BE2C (cell line): ENCODE results near the gene FKBP4. TPM values are rescaled to one million over a fixed set of nuclear protein-coding genes. Genes with fewer than 3 reads are reported as not detected.

ENCODE experiments used
- DNase-seq: peaks from one replicate; pipeline ENCODE4 v3.0.0-alpha.2; 2020
- H3K27me3 ChIP-seq: fragments of 250-450 bp; sonication (Bioruptor Pico); 2 replicates; pipeline ENCODE4 v1.5.1; 2020; ENCODE audit warnings: mild to moderate bottlenecking
- H3K36me3 ChIP-seq: fragments of 250-450 bp; sonication (Bioruptor Pico); 2 replicates; pipeline ENCODE4 v1.5.1; 2020; ENCODE audit warnings: mild to moderate bottlenecking
- H3K4me1 ChIP-seq: fragments of 250-450 bp; sonication (Bioruptor Pico); 2 replicates; pipeline ENCODE4 v1.5.1; 2020
- H3K4me3 ChIP-seq: 2 replicates; pipeline ENCODE4 v1.5.1; 2011; ENCODE audit warnings: low read depth, low read length
- H3K9me3 ChIP-seq: fragments of 250-450 bp; sonication (Bioruptor Pico); 2 replicates; pipeline ENCODE4 v1.5.1; 2020
- polyA plus RNA-seq: library from polyadenylated mRNA; unstranded; fragments of >200 nt; gene quantifications from one replicate; pipeline ENCODE4 v1.2.1, GENCODE V29; 2012; ENCODE audit warnings: low read depth, missing spikeins; ENCODE audit not compliant: insufficient read length, insufficient read depth
- TF ChIP-seq, protein P1 (sequence below): IDR thresholded peaks from 2 replicates; pipeline ENCODE4 v1.5.1; 2012; ENCODE audit warnings: mild to moderate bottlenecking, low read depth, low read length

Gene FKBP4, protein sequence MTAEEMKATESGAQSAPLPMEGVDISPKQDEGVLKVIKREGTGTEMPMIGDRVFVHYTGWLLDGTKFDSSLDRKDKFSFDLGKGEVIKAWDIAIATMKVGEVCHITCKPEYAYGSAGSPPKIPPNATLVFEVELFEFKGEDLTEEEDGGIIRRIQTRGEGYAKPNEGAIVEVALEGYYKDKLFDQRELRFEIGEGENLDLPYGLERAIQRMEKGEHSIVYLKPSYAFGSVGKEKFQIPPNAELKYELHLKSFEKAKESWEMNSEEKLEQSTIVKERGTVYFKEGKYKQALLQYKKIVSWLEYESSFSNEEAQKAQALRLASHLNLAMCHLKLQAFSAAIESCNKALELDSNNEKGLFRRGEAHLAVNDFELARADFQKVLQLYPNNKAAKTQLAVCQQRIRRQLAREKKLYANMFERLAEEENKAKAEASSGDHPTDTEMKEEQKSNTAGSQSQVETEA
- 118 TPM for polyA plus RNA-seq

DNA sequence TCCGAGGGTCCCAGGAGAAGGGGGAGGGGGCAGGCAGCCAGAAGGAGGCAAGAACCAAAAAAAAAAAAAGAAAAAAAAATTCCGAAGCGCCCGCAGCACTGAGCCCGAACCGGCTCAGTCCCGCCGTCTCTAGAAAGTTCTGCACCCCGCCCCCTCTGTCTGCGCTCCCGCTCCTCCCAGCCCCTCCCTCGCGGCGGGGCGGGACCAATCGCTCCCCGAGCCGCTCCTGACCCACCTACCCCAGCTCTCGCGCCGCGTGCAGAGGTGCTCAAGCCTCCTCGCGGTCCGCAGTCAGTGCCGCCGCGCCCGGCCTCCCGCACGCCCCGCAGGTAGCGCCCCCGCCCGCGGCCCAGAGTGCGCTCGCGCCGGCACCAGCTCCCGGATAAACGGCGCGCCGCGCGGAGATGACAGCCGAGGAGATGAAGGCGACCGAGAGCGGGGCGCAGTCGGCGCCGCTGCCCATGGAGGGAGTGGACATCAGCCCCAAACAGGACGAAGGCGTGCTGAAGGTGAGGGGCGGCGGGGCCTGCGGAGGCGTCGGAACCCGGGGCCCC, at the start of gene FKBP4:
FKBP4 (plus strand) TSS at position 235 of the 554 bp plus-strand sequence; CDS start at position 405, 170 bp downstream.
- DNase-seq: peak; percentile 87
- H3K4me1 ChIP-seq: peaks cover 4% of the 10 kb centered on the region; the same call in 1 of the 2 replicates
- no peaks in the 10 kb centered on the region for H3K27me3 ChIP-seq
- H3K4me3 ChIP-seq: peak within 1 kb of the TSS; percentile 94
- no peaks in the 10 kb centered on the region for H3K9me3 ChIP-seq
- peaks cover 39% of the 10 kb centered on the region for H3K36me3 ChIP-seq
- TF ChIP-seq, protein P1, sequence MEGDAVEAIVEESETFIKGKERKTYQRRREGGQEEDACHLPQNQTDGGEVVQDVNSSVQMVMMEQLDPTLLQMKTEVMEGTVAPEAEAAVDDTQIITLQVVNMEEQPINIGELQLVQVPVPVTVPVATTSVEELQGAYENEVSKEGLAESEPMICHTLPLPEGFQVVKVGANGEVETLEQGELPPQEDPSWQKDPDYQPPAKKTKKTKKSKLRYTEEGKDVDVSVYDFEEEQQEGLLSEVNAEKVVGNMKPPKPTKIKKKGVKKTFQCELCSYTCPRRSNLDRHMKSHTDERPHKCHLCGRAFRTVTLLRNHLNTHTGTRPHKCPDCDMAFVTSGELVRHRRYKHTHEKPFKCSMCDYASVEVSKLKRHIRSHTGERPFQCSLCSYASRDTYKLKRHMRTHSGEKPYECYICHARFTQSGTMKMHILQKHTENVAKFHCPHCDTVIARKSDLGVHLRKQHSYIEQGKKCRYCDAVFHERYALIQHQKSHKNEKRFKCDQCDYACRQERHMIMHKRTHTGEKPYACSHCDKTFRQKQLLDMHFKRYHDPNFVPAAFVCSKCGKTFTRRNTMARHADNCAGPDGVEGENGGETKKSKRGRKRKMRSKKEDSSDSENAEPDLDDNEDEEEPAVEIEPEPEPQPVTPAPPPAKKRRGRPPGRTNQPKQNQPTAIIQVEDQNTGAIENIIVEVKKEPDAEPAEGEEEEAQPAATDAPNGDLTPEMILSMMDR: no peak

DNA sequence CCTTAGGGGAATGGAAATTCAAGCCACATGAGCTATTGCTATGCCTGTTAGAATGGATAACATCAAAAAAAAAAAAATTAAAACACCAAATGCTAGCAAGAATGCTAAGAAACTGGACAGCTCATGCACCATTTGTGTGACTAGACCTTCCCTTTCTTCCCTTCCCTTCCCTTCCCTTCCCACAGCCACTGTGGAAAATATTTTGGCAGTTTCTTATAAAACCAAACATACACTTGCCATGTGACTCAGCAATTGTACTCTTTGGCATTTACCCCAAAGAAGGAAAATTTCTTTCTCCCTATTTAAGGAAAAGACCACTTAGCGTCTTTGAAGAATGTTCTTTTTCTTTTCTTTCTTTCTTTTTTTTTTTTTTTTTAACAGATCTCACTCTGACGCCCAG, 49.1 kb upstream of the FKBP4 start:
- Histone ChIP-seq H3K27me3 (peaks cover 29% of the 10 kb centered on the region), H3K4me1 (no peaks in the 10 kb centered on the region), H3K4me3 (no peak overlapping the region), H3K9me3 (no peaks in the 10 kb centered on the region), H3K36me3 (no peaks in the 10 kb centered on the region)
- TF ChIP-seq, protein P1: no peak
- DNase-seq: no peak

DNA sequence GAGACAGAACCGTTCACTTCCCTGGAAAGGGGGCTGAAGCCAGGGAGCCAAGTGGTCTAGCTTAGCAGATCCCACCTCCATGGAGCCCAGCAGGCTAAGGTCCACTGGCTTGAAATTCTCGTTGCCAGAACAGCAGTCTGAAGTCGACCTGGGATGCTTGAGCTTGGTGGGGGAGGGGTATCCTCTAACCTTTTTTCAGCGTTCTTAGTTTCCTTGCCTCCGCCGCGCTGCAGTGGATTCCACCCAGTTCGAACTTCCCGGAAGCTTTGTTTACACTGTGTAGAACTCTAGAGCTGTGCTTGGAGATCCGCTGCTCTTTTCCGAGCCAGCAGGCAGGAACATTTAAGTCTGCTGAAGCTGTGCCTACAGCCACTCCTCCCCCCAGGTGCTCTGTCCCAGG, 45.2 kb upstream of the FKBP4 start:
- Histone ChIP-seq H3K4me1 (peaks cover 6% of the 10 kb centered on the region), H3K4me3 (no peak overlapping the region), H3K27me3 (peaks cover 54% of the 10 kb centered on the region), H3K9me3 (no peaks in the 10 kb centered on the region), H3K36me3 (no peaks in the 10 kb centered on the region)
- DNase-seq: no peak
- TF ChIP-seq, protein P1: no peak

DNA sequence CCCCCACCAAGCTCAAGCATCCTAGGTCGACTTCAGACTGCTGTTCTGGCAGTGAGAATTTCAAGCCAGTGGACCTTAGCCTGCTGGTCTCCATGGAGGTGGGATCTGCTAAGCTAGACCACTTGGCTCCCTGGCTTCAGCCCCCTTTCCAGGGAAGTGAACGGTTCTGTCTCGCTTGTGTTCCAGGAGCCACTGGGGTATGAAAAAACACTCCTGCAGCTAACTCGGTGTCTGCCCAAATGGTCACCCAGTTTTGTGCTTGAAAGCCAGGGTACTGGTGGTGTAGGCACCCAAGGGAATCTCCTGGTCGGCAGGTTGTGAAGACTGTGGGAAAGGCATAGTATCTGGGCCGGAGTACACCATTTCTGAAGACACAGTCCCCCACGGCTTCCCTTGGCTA, 44.6 kb upstream of the FKBP4 start:
- Histone ChIP-seq H3K36me3 (no peaks in the 10 kb centered on the region), H3K27me3 (peaks cover 54% of the 10 kb centered on the region), H3K9me3 (no peaks in the 10 kb centered on the region), H3K4me3 (no peak overlapping the region), H3K4me1 (peaks cover 7% of the 10 kb centered on the region)
- TF ChIP-seq, protein P1: no peak
- DNase-seq: no peak

DNA sequence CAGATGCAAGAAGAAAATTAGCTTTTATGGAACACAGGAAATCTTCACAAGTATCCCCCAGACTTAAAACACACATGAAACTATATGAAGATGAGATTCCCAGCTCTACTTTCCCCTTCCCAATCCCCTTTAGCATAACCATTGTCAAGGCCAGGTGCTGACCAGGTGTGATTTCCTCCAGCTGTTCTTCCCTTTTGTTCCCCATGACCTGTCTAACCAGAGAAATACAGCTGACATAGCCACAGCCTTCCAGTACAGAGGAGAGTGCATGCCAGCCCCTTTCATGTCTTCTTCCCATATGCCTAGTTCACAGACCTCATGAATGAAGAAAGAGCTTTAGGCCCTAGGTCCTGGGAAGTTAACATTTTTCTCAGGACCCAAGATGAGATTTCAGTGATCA, 43.5 kb upstream of the FKBP4 start:
- TF ChIP-seq, protein P1: no peak
- peaks cover 7% of the 10 kb centered on the region for H3K4me1 ChIP-seq
- DNase-seq: no peak
- no peak overlapping the region for H3K4me3 ChIP-seq
- no peaks in the 10 kb centered on the region for H3K9me3 ChIP-seq
- H3K27me3 ChIP-seq: peaks cover 54% of the 10 kb centered on the region
- H3K36me3 ChIP-seq: no peaks in the 10 kb centered on the region

DNA sequence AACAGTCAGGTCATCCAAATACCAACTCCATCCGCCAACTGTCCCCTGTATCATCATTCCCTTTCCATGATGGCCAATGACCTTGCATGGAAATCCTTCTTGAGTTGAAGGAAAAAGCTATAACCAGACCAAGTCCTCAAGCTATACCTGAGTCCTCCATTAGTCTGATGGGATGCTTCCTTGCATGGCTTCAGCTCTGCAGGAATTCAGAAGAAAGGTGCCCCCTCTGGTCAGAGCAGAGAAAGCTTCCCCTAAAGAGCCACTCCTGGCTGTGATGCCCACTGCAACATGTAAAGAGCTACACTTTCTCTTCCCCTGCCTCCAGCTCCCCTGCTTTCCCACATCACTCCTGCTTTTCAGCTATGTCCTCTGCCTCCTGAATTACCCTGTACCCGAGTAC, 43.1 kb upstream of the FKBP4 start:
- Histone ChIP-seq H3K36me3 (no peaks in the 10 kb centered on the region), H3K9me3 (no peaks in the 10 kb centered on the region), H3K27me3 (peaks cover 54% of the 10 kb centered on the region), H3K4me1 (peaks cover 7% of the 10 kb centered on the region), H3K4me3 (no peak overlapping the region)
- TF ChIP-seq, protein P1: peak; percentile 29
- DNase-seq: no peak
